Liver (tissue), 9 donors: ENCODE measurements around the gene THSD4. TPM values are rescaled to one million over a fixed set of nuclear protein-coding genes. Genes with fewer than 3 reads are reported as not detected.

Experiments used
- DNase-seq: peaks from one replicate; pipeline ENCODE4 v3.0.0-alpha.2; 2017; ENCODE audit warnings: low spot score
- H3K27ac ChIP-seq, 2 donors: one replicate each; pipeline ENCODE4 v1.7.0; 2013; ENCODE audit warnings: inconsistent platforms in 2 of 2, low read length in 2 of 2, control low read depth in 1 of 2, low read depth in 1 of 2, mild to moderate bottlenecking in 1 of 2
- H3K27me3 ChIP-seq, 4 donors: one replicate each; pipeline versions ENCODE4 v1.6.1 to v1.7.0; 2013; ENCODE audit warnings: low read length in 3 of 4, inconsistent platforms in 1 of 4, mild to moderate bottlenecking in 1 of 4, moderate library complexity in 1 of 4; ENCODE audit not compliant: control insufficient read depth in 4 of 4, insufficient read depth in 4 of 4
- H3K36me3 ChIP-seq, 4 donors: one replicate each; pipeline versions ENCODE4 v1.6.1 to v1.7.0; 2013; ENCODE audit warnings: low read length in 3 of 4, mild to moderate bottlenecking in 3 of 4, low read depth in 1 of 4, moderate library complexity in 1 of 4; ENCODE audit not compliant: control insufficient read depth in 4 of 4, insufficient read depth in 3 of 4
- H3K4me1 ChIP-seq, 4 donors: one replicate each; pipeline versions ENCODE4 v1.6.1 to v1.7.0; 2013; ENCODE audit warnings: low read length in 3 of 4, mild to moderate bottlenecking in 3 of 4, moderate library complexity in 1 of 4; ENCODE audit not compliant: control insufficient read depth in 4 of 4, insufficient read depth in 4 of 4
- H3K4me3 ChIP-seq, 3 donors: one replicate each; pipeline versions ENCODE4 v1.6.1 to v1.7.0; 2013; ENCODE audit warnings: low read length in 3 of 3, control low read depth in 1 of 3, low read depth in 1 of 3, mild to moderate bottlenecking in 1 of 3
- H3K9ac ChIP-seq, 2 donors: one replicate each; pipeline ENCODE4 v1.7.0; 2013; ENCODE audit warnings: low read length in 2 of 2, mild to moderate bottlenecking in 2 of 2, moderate library complexity in 2 of 2, control low read depth in 1 of 2, low read depth in 1 of 2
- H3K9me3 ChIP-seq, 4 donors: one replicate each; pipeline versions ENCODE4 v1.6.1 to v1.7.0; 2013; ENCODE audit warnings: low read length in 3 of 4; ENCODE audit not compliant: control insufficient read depth in 4 of 4
- CTCF ChIP-seq: fragments of 150-350 bp; IDR thresholded peaks from 2 replicates; pipeline ENCODE4 v1.5.1; 2017; ENCODE audit warnings: improper control_type of control experiment, low read depth, low read length; ENCODE audit not compliant: missing input control
- EGR1 ChIP-seq, 2 donors: IDR thresholded peaks; 2 replicates each; pipeline ENCODE4 v1.6.1; 2016 to 2018; ENCODE audit warnings: antibody characterized with exemption in 2 of 2, low read depth in 2 of 2
- FOXA1 ChIP-seq: IDR thresholded peaks from 2 replicates; pipeline ENCODE4 v1.6.1; 2016; ENCODE audit warnings: antibody characterized with exemption
- FOXA2 ChIP-seq: IDR thresholded peaks from 2 replicates; pipeline ENCODE4 v1.6.1; 2016; ENCODE audit warnings: antibody characterized with exemption
- GABPA ChIP-seq, 2 donors: IDR thresholded peaks in 1 of 2; conservative IDR thresholded peaks in 1 of 2; 2 replicates each; pipeline ENCODE4 v1.6.1; 2016; ENCODE audit warnings: antibody characterized with exemption in 2 of 2, mild to moderate bottlenecking in 1 of 2, moderate library complexity in 1 of 2
- HNF4A ChIP-seq, 2 donors: conservative IDR thresholded peaks; 2 replicates each; pipeline ENCODE4 v1.6.1; 2016; ENCODE audit warnings: antibody characterized with exemption in 2 of 2, mild to moderate bottlenecking in 2 of 2
- HNF4G ChIP-seq: IDR thresholded peaks from 2 replicates; pipeline ENCODE4 v1.6.1; 2016; ENCODE audit warnings: antibody characterized with exemption
- JUND ChIP-seq, 2 donors: IDR thresholded peaks; 2 replicates each; pipeline ENCODE4 v1.6.1; 2016; ENCODE audit warnings: antibody characterized with exemption in 2 of 2
- MAX ChIP-seq: IDR thresholded peaks from 2 replicates; pipeline ENCODE4 v1.6.1; 2016; ENCODE audit warnings: antibody characterized with exemption
- NR2F2 ChIP-seq: IDR thresholded peaks from 2 replicates; pipeline ENCODE4 v1.6.1; 2016; ENCODE audit warnings: antibody characterized with exemption
- RAD21 ChIP-seq, 2 donors: IDR thresholded peaks; 2 replicates each; pipeline ENCODE4 v1.6.1; 2016; ENCODE audit warnings: antibody characterized with exemption in 2 of 2, mild to moderate bottlenecking in 2 of 2
- REST ChIP-seq: IDR thresholded peaks from 2 replicates; pipeline ENCODE4 v1.6.1; 2016; ENCODE audit warnings: antibody characterized with exemption, mild to moderate bottlenecking
- RXRA ChIP-seq, 2 donors: IDR thresholded peaks; 2 replicates each; pipeline ENCODE4 v1.6.1; 2017 to 2018; ENCODE audit warnings: antibody characterized with exemption in 2 of 2, mild to moderate bottlenecking in 1 of 2
- SP1 ChIP-seq: IDR thresholded peaks from 2 replicates; pipeline ENCODE4 v1.6.1; 2018; ENCODE audit warnings: antibody characterized with exemption, mild to moderate bottlenecking
- TAF1 ChIP-seq: conservative IDR thresholded peaks from 2 replicates; pipeline ENCODE4 v1.6.1; 2016; ENCODE audit warnings: antibody characterized with exemption, mild to moderate bottlenecking
- YY1 ChIP-seq: IDR thresholded peaks from 2 replicates; pipeline ENCODE4 v1.6.1; 2016; ENCODE audit warnings: antibody characterized with exemption, mild to moderate bottlenecking
- WGBS: extraction: QIAGEN DNeasy Blood & Tissue Kit; methylation state at CpG from one replicate; pipeline ENCODE4 v1.1.7; 2013; 5-methylcytosine and 5-hydroxymethylcytosine counted together
- polyA plus RNA-seq, 2 donors: library from polyadenylated mRNA; stranded (reverse) in 1 of 2; unstranded in 1 of 2; fragments of 200-250 nt in 1 of 2; fragments of >200 nt in 1 of 2; fragmentation: Nextera tagmentation in 1 of 2; extraction: Ambion mirVana in 1 of 2; gene quantifications; one replicate each; pipeline versions ENCODE4 v1.2.1 to v1.2.3, GENCODE V29; 2013 to 2015
- total RNA-seq, 2 donors: library from RNA; depleted of rRNA; stranded (reverse); fragments of >200 nt; gene quantifications; one replicate each; pipeline ENCODE4 v1.2.3, GENCODE V29; 2014
- TF ChIP-seq, protein P1 (sequence below): IDR thresholded peaks from 2 replicates; pipeline ENCODE4 v1.6.1; 2016; ENCODE audit warnings: antibody characterized with exemption
- TF ChIP-seq, protein P2 (sequence below): IDR thresholded peaks from 2 replicates; pipeline ENCODE4 v1.6.1; 2016; ENCODE audit warnings: antibody characterized with exemption
- donor health status: healthy.
- donor health status: healthy.
- donor health status: healthy.
- donor health status: healthy.
- donor health status: healthy.

The THSD4 gene
- total and polyA plus RNA-seq, 4 donors = 0.23 to 11.5 (median 1.9) TPM

DNA sequence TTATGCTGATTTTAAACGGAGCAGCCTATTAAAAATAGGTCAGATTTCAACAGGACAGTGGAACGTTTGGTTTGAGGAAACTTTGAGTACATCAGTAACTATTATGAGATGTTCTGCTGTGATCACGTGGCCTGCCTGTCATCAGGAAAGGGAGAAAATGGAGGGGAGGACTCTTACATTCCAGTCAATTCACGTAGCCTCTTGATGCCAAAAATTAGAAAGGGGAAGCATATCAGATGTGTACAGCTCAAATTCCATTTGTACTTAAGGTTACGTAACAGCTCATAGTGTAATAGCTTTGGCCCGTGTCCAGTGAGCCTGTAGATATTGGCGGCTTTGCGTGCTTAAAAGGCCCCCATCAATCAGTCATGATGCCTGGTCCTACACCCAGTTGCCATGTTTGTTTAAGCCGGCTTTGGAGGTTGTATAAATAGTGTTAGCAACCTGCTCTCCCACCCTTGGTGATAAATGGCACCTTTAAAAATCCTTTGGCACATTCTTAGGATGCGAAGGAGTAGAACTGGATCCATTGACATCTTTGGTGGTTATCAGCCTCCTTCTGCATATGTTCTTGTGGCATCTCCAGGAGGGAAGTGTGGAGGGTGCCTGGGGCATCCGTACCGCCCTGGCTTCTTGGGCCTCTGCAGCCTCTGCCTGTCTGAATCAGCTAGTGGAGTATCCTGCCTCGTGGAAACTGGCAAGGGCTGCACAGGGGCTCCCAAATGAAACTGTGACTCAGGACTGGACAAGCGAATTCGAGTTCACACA lies 163.9 kb downstream of the THSD4 start (continued):
- TF ChIP-seq REST = no peak

GRCh38 chr15:71279757-71280141 lies 164.5 kb downstream of the THSD4 start:
- WGBS = 31% methylated on average over 4 of the region's 4 CpGs
- Histone ChIP-seq H3K4me3 (no peak overlapping the region), H3K36me3 (no peaks in the 10 kb centered on the region), H3K9me3 (no peaks in the 10 kb centered on the region), H3K27me3 (no peaks in the 10 kb centered on the region), H3K9ac (no peak overlapping the region), H3K4me1 (peaks cover 5 to 28% (median 12%) of the 10 kb centered on the region in 4 donors), H3K27ac (peak overlapping the region; percentile 96 to 97)
- no peak for DNase-seq
- TF ChIP-seq TAF1 = peak; percentile 36
- peak; percentile 58 to 76 for TF ChIP-seq RAD21 (IDR thresholded peaks at IDR 0.05)
- peak; percentile 89 to 91 for TF ChIP-seq JUND (IDR thresholded peaks at IDR 0.05)
- TF ChIP-seq HNF4A (conservative IDR thresholded peaks at IDR 0.05) = peak; percentile 98
- peak; percentile 75 to 97 for TF ChIP-seq EGR1 (IDR thresholded peaks at IDR 0.05; ENCODE audit: low read depth in 2 of 2)
- TF ChIP-seq, protein P1, sequence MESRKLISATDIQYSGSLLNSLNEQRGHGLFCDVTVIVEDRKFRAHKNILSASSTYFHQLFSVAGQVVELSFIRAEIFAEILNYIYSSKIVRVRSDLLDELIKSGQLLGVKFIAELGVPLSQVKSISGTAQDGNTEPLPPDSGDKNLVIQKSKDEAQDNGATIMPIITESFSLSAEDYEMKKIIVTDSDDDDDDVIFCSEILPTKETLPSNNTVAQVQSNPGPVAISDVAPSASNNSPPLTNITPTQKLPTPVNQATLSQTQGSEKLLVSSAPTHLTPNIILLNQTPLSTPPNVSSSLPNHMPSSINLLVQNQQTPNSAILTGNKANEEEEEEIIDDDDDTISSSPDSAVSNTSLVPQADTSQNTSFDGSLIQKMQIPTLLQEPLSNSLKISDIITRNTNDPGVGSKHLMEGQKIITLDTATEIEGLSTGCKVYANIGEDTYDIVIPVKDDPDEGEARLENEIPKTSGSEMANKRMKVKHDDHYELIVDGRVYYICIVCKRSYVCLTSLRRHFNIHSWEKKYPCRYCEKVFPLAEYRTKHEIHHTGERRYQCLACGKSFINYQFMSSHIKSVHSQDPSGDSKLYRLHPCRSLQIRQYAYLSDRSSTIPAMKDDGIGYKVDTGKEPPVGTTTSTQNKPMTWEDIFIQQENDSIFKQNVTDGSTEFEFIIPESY = peak; percentile 86
- TF ChIP-seq SP1 = peak; percentile 98
- peak in 1 of 2 donors; percentile 72 for TF ChIP-seq GABPA (IDR thresholded peaks at IDR 0.05 in 1 of 2, conservative IDR thresholded peaks at IDR 0.05 in 1 of 2)
- TF ChIP-seq YY1 = peak; percentile 15
- TF ChIP-seq CTCF = no peak
- TF ChIP-seq RXRA (IDR thresholded peaks at IDR 0.05) = peak; percentile 96 to 97
- peak; percentile 75 for TF ChIP-seq FOXA2
- TF ChIP-seq, protein P2, sequence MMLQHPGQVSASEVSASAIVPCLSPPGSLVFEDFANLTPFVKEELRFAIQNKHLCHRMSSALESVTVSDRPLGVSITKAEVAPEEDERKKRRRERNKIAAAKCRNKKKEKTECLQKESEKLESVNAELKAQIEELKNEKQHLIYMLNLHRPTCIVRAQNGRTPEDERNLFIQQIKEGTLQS = peak; percentile 80
- TF ChIP-seq NR2F2 = peak; percentile 80
- peak; percentile 45 for TF ChIP-seq REST
- TF ChIP-seq FOXA1 = peak; percentile 63
- peak; percentile 90 for TF ChIP-seq HNF4G
- TF ChIP-seq MAX = peak; percentile 100
